ENCODE measurements around the gene SERHL2. TPM values are rescaled to one million over a fixed set of nuclear protein-coding genes. Genes with fewer than 3 reads are reported as not detected.
A peak's percentile ranks its signal among the peaks of the same experiment; 100 is the strongest.
"Not testable (repeated sequence)": the region's sequence is repeated elsewhere in the genome, so short reads cannot be mapped to it uniquely, and the experiment has no call there.

Gene SERHL2
- total and polyA plus RNA-seq, 2 donors (not counting 3 experiments of a cell fraction or from before 2014, with no cell fraction given) = 0.80 to 2.0 TPM

DNA sequence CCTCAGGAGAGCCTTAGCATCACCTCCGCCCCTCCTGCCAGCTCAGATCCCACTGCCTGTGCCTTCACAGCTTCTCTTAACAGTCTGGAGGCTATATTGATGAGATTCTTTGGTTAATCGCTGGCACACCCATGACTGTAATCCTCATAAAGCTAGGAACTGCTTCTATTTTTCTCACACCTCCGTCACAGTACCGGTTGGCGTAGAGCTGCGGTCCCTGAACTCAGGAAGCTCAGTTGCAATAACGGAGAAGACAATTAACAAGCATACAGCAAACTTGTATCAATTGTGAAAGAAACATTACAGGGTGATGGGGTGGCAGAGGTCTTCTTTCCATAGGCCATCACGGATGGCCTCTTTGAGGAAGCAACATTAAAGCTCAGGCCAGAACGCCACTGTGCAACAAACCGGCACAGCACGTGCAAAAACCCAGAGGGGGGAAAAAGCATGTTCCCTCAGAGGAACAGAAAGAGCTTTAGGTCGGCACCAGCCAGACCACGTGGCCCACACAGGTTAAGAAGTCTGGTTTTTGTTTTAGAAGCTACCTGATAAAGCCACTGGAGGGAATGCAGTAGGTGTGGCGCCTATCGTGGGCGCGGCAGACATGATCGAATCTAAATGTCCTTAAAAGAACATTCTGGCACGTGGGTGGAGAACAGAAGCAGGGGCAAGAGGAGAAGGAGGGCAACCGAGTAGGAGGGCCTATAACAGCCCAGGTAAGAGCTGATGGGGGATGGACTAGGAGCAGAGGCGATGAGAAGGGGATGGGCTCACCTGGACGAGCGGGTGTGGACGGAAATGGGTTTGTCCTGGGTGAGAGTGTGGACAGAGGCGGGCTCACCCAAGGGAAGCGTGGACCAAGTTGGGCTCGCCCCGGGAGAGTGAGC, 34.9 kb upstream of the SERHL2 start:
- H3K4me1 ChIP-seq (ENCODE audit: control insufficient read depth, extremely low read depth, insufficient read depth, low read length); DNase-seq (ENCODE audit: low read depth, low spot score); CTCF ChIA-PET; FAIRE-seq; H3K9me1 ChIP-seq (replicated peaks; ENCODE audit: control insufficient read depth, extremely low read depth, insufficient read depth, low read length); H4K20me1 ChIP-seq (replicated peaks; ENCODE audit: control insufficient read depth, extremely low read depth, insufficient read depth, low read length); dilution Hi-C loops (cut with MboI; ENCODE audit: extremely low pct_ligation_motif_present, low sequenced_read_pairs); POLR2A ChIA-PET; H3K9me3 ChIP-seq (replicated peaks; ENCODE audit: control insufficient read depth, insufficient read depth, low read length); H3K27me3 ChIP-seq (ENCODE audit: control insufficient read depth in 2 of 2, insufficient read depth in 2 of 2, low read length in 2 of 2): not testable (repeated sequence)
- intact Hi-C loops (cut with micrococcal nuclease) = loop anchor here (2.0 kb wide), 1 partner anchor 34 kb away; the partner anchor contains the start of gene SERHL2
- Histone ChIP-seq H3K4me2 (ENCODE audit: insufficient read depth, low read length) (peak overlapping the region; percentile 87), H3K79me2 (ENCODE audit: control insufficient read depth, insufficient read depth, low read length) (peaks cover 31% of the 10 kb centered on the region), H3K4me3 (replicated peaks in 1 of 3; ENCODE audit: insufficient read depth in 1 of 3, low read depth in 1 of 3, low read length in 3 of 3) (peak overlapping the region; percentile 60 to 93 (median 78)), H3K9ac (replicated peaks; ENCODE audit: extremely low read depth, insufficient read depth, low read length) (peak overlapping the region; percentile 92), H2AFZ (ENCODE audit: low read depth, low read length) (peak overlapping the region; percentile 96), H3K27ac (ENCODE audit: insufficient read depth, low read depth, low read length) (peak overlapping the region; percentile 56), H3K36me3 (ENCODE audit: control insufficient read depth in 2 of 2, extremely low read depth in 1 of 2, insufficient read depth in 2 of 2, low read length in 2 of 2) (peaks cover 0 to 23% of the 10 kb centered on the region in 2 experiments)
- TSS peak; percentile 66 for BruUV-seq (replicated peaks)

DNA sequence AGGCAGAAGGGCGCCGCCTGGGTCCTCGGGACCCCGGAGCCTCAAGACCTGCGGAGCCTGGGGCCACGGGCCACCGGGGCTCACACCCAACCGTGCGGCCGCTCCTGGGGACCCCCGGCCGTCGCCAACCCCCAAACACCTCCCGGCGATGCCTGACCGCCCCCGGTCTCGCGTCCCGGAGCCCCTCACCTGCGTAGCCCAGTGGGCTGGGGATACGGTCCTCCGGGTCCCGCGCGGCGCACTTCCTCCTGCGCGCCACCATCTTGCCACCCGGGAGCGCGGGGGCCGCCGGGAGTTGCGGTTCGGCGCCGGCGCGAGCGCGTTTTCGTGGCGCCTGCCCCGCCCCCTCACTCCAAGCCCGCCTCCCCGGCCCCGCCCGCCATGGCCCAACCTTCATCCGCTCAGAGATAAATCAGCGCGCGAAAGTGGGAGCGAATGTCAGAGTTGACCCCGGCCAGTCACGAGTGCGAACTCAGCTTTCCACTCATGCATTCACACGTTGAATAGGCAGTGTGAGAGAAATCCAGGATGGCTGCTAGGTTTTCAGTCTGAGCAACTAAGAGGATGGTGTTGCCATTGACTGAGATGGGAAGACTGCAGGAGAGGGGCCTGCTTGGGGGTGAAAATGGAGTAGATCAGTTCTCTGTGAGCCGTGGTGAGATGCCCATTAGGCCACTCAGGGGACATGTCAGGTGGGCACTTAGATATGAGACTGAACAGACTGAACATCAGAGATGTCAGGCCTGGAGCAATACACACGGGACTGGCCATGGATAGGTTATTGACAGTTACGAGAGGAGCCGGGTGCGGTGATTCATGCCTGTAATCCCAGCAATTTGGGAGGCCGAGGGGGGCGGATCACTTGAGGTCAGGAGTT, 34.0 kb upstream of the SERHL2 start, which contains the start of gene RRP7A:
RRP7A (minus strand) TSS at position 272 of the 877 bp plus-strand sequence; CDS start at position 262, 10 bp downstream.
- POLR2A ChIA-PET = no interaction called here
- H3K4me3 ChIP-seq (replicated peaks in 1 of 3; ENCODE audit: insufficient read depth in 1 of 3, low read depth in 1 of 3, low read length in 3 of 3) = peak within 1 kb of the TSS; percentile 60 to 93 (median 78)
- no peaks in the 10 kb centered on the region for H3K9me3 ChIP-seq (replicated peaks; ENCODE audit: control insufficient read depth, insufficient read depth, low read length)
- peaks cover 31% of the 10 kb centered on the region for H3K79me2 ChIP-seq (ENCODE audit: control insufficient read depth, insufficient read depth, low read length)
- H3K9ac ChIP-seq (replicated peaks; ENCODE audit: extremely low read depth, insufficient read depth, low read length) = peak within 1 kb of the TSS; percentile 92
- H2AFZ ChIP-seq (ENCODE audit: low read depth, low read length) = peak within 1 kb of the TSS; percentile 100
- peak within 1 kb of the TSS; percentile 56 for H3K27ac ChIP-seq (ENCODE audit: insufficient read depth, low read depth, low read length)
- no peaks in the 10 kb centered on the region for H3K27me3 ChIP-seq (ENCODE audit: control insufficient read depth in 2 of 2, insufficient read depth in 2 of 2, low read length in 2 of 2)
- peak within 1 kb of the TSS; percentile 92 for H3K4me2 ChIP-seq (ENCODE audit: insufficient read depth, low read length)
- no peak for TF ChIP-seq EZH2 (IDR thresholded peaks at IDR 0.05; ENCODE audit: borderline replicate concordance, low read depth, low read length, severe bottlenecking)
- TF ChIP-seq GATA2 (IDR thresholded peaks at IDR 0.05; ENCODE audit: insufficient read depth, insufficient read length, low read depth, low read length) = no peak
- TF ChIP-seq POLR2A (IDR thresholded peaks at IDR 0.05; ENCODE audit: low read depth, low read length) = peak; percentile 76
- TF ChIP-seq POLR2AphosphoS5 (IDR thresholded peaks at IDR 0.05; ENCODE audit: insufficient read depth, low read depth, low read length) = peak; percentile 91
- no peaks in the 10 kb centered on the region for H4K20me1 ChIP-seq (replicated peaks; ENCODE audit: control insufficient read depth, extremely low read depth, insufficient read depth, low read length)
- no peaks in the 10 kb centered on the region for H3K9me1 ChIP-seq (replicated peaks; ENCODE audit: control insufficient read depth, extremely low read depth, insufficient read depth, low read length)
- intact Hi-C loops (cut with micrococcal nuclease) = loop anchor here (2.0 kb wide), 1 partner anchor 33 kb away; the partner anchor contains the start of gene SERHL2
- no TSS peak for BruUV-seq (replicated peaks)
- H3K4me1 ChIP-seq (ENCODE audit: control insufficient read depth, extremely low read depth, insufficient read depth, low read length) = peaks cover 10% of the 10 kb centered on the region
- FAIRE-seq (peak; percentile 97), DNase-seq (ENCODE audit: low read depth, low spot score) (peak; percentile 79)
- peaks cover 0 to 18% of the 10 kb centered on the region in 2 experiments for H3K36me3 ChIP-seq (ENCODE audit: control insufficient read depth in 2 of 2, extremely low read depth in 1 of 2, insufficient read depth in 2 of 2, low read length in 2 of 2)
- CTCF ChIA-PET = no interaction called here
- dilution Hi-C loops (cut with MboI; ENCODE audit: extremely low pct_ligation_motif_present, low sequenced_read_pairs) = no loop called here

Measured in endothelial cell of umbilical vein (primary cell).